Vagina (tissue), 2 donors: Measurements from ENCODE around the gene AMFR.

Source experiments
- CTCF ChIP-seq, 3 experiments: fragments of 450-650 bp in 2 of 3; fragments of 200-600 bp in 1 of 3; sonication (generic) in 1 of 3; IDR thresholded peaks; one replicate each; pipeline ENCODE4 v1.5.1; 2017 to 2019; ENCODE audit warnings: antibody characterized with exemption in 3 of 3, mild to moderate bottlenecking in 2 of 3, moderate library complexity in 2 of 3
- POLR2A ChIP-seq, 2 donors: fragments of 450-650 bp; IDR thresholded peaks; one replicate each; pipeline ENCODE4 v1.6.1; 2017; ENCODE audit warnings: antibody characterized with exemption in 2 of 2, mild to moderate bottlenecking in 2 of 2, moderate library complexity in 2 of 2

GRCh38 chr16:56341656-56342399 is 83.5 kb downstream of the AMFR start:
- no peak for TF ChIP-seq POLR2A (IDR thresholded peaks at IDR 0.05)
- no peak for TF ChIP-seq CTCF (IDR thresholded peaks at IDR 0.05)
